Right atrium auricular region (tissue), 2 donors: Measurements from ENCODE around the gene PDE9A. TPM values are rescaled to one million over a fixed set of nuclear protein-coding genes. Genes with fewer than 3 reads are reported as not detected.

Experiments
- DNase-seq: peaks from one replicate; pipeline ENCODE4 v3.0.0-alpha.2; 2019; ENCODE audit warnings: low spot score
- H3K27ac ChIP-seq, 2 donors: fragments of 200-600 bp; sonication (generic); 1 replicate in 1 of 2; 2 replicates in 1 of 2; pipeline ENCODE4 v1.5.1; 2016 to 2019
- H3K27me3 ChIP-seq, 2 donors: fragments of 200-600 bp; sonication (generic); one replicate each; pipeline versions ENCODE4 v1.5.1 to v1.6.0; 2017 to 2019
- H3K36me3 ChIP-seq: fragments of 200-600 bp; sonication (generic); one replicate; pipeline ENCODE4 v1.5.1; 2016
- H3K4me1 ChIP-seq, 2 donors: fragments of 200-600 bp; sonication (generic); one replicate each; pipeline versions ENCODE4 v1.5.1 to v1.6.0; 2017 to 2019
- H3K4me3 ChIP-seq, 2 donors: fragments of 200-600 bp; sonication (generic); 1 replicate in 1 of 2; 2 replicates in 1 of 2; pipeline ENCODE4 v1.5.1; 2017 to 2019; ENCODE audit warnings: mild to moderate bottlenecking in 1 of 2, moderate library complexity in 1 of 2
- H3K9me3 ChIP-seq, 2 donors: fragments of 200-600 bp; sonication (generic); one replicate each; pipeline ENCODE4 v1.5.1; 2019
- CTCF ChIP-seq, 2 donors: fragments of 200-600 bp; sonication (generic); IDR thresholded peaks; one replicate each; pipeline ENCODE4 v1.5.1; 2019; ENCODE audit warnings: antibody characterized with exemption in 2 of 2
- total RNA-seq, 2 donors: library from RNA; depleted of rRNA; stranded (reverse); fragments of >200 nt; gene quantifications; one replicate each; pipeline ENCODE4 v1.1.0, GENCODE V29; 2016

The PDE9A gene
- total RNA-seq, 2 donors from 2014 or later = 1.1 to 2.0 TPM

- Histone ChIP-seq H3K9me3 (no peaks in the 10 kb centered on the region), H3K27ac (no peak overlapping the region), H3K27me3 (no peaks in the 10 kb centered on the region), H3K4me1 (peaks cover 0 to 8% of the 10 kb centered on the region in 2 donors), H3K4me3 (no peak overlapping the region), H3K36me3 (no peaks in the 10 kb centered on the region)
- TF ChIP-seq CTCF (IDR thresholded peaks at IDR 0.05) = no peak
- no peak for DNase-seq
Measured at GRCh38 chr21:42635848-42636519, 17.4 kb upstream of the PDE9A start.

- DNase-seq = no peak
- Histone ChIP-seq H3K4me3 (no peak overlapping the region), H3K4me1 (peaks cover 0 to 8% of the 10 kb centered on the region in 2 donors), H3K36me3 (no peaks in the 10 kb centered on the region), H3K9me3 (no peaks in the 10 kb centered on the region), H3K27me3 (no peaks in the 10 kb centered on the region), H3K27ac (no peak overlapping the region)
- TF ChIP-seq CTCF (IDR thresholded peaks at IDR 0.05) = no peak
Measured at GRCh38 chr21:42636520-42637266, 16.7 kb upstream of the PDE9A start.

- Histone ChIP-seq H3K4me1 (peaks cover 0 to 8% of the 10 kb centered on the region in 2 donors), H3K4me3 (no peak overlapping the region), H3K9me3 (no peaks in the 10 kb centered on the region), H3K36me3 (no peaks in the 10 kb centered on the region), H3K27me3 (no peaks in the 10 kb centered on the region), H3K27ac (no peak overlapping the region)
- no peak for TF ChIP-seq CTCF (IDR thresholded peaks at IDR 0.05)
- DNase-seq = no peak
Measured at GRCh38 chr21:42637267-42638041, 16.0 kb upstream of the PDE9A start.

- Histone ChIP-seq H3K27me3 (no peaks in the 10 kb centered on the region), H3K4me3 (no peak overlapping the region), H3K4me1 (peaks cover 0 to 8% of the 10 kb centered on the region in 2 donors), H3K36me3 (no peaks in the 10 kb centered on the region), H3K27ac (no peak overlapping the region), H3K9me3 (no peaks in the 10 kb centered on the region)
- no peak for DNase-seq
- TF ChIP-seq CTCF (IDR thresholded peaks at IDR 0.05) = no peak
Measured at GRCh38 chr21:42638266-42638863, 15.1 kb upstream of the PDE9A start.

GRCh38 chr21:42639646-42640152 lies 13.7 kb upstream of the PDE9A start:
- Histone ChIP-seq H3K9me3 (no peaks in the 10 kb centered on the region), H3K36me3 (no peaks in the 10 kb centered on the region), H3K27me3 (no peaks in the 10 kb centered on the region), H3K4me3 (no peak overlapping the region), H3K27ac (no peak overlapping the region), H3K4me1 (peaks cover 0 to 8% of the 10 kb centered on the region in 2 donors)
- no peak for TF ChIP-seq CTCF (IDR thresholded peaks at IDR 0.05)
- no peak for DNase-seq
